Ectodermal cell (in vitro differentiated cells): ENCODE results near the gene SSR1.
"Not testable (repeated sequence)": the region's sequence is repeated elsewhere in the genome, so short reads cannot be mapped to it uniquely, and the experiment has no call there.

ENCODE experiments used
- H3K27ac ChIP-seq: 2 replicates; pipeline ENCODE4 v1.7.0; 2013; ENCODE audit warnings: mild to moderate bottlenecking, low read depth, low read length; ENCODE audit not compliant: insufficient read depth, poor library complexity, severe bottlenecking
- H3K27me3 ChIP-seq: 2 replicates; pipeline ENCODE4 v1.7.0; 2013; ENCODE audit warnings: mild to moderate bottlenecking, low read length; ENCODE audit not compliant: insufficient read depth, control insufficient read depth, poor library complexity, severe bottlenecking
- H3K36me3 ChIP-seq: one replicate; pipeline ENCODE4 v1.7.0; 2013; ENCODE audit warnings: low read length; ENCODE audit not compliant: control insufficient read depth, insufficient read depth
- H3K4me1 ChIP-seq: one replicate; pipeline ENCODE4 v1.7.0; 2013; ENCODE audit warnings: low read length; ENCODE audit not compliant: control insufficient read depth, insufficient read depth
- H3K4me3 ChIP-seq: 2 replicates; pipeline ENCODE4 v1.7.0; 2013; ENCODE audit warnings: low read depth, low read length, control low read depth; ENCODE audit not compliant: insufficient read depth
- H3K9me3 ChIP-seq: 2 replicates; pipeline ENCODE4 v1.7.0; 2013; ENCODE audit warnings: mild to moderate bottlenecking, low read length, moderate library complexity; ENCODE audit not compliant: control insufficient read depth
- WGBS, 2 experiments: methylation state at CpG; one replicate each; pipeline ENCODE4 v1.1.7; 2013; ENCODE audit warnings: missing lambda C conversion rate in 2 of 2; 5-methylcytosine and 5-hydroxymethylcytosine counted together

The SSR1 gene

DNA sequence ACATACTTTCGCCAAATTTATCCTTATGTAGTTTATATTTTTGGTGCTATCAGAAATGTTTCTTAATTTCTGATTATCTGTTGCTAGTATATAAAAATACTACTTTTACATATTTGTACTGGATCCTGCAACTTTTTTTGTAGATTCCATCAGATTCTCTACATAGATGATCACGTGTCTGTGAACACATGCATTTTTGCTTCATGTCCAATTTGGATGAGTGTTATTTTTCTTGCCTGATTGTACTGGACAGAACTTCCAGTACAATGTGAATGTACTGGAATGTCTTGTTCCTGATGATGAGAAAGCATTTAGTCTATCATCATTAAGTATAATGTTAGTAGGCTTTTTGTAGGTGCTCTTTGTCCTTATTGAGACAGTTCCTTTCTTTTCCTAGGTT is 25.0 kb upstream of the SSR1 start:
- no peaks in the 10 kb centered on the region for H3K27me3 ChIP-seq
- 93 to 100% methylated on average over 1 of the region's 2 CpGs for WGBS, 2 experiments
- H3K9me3 ChIP-seq, result no peaks in the 10 kb centered on the region
- H3K27ac ChIP-seq, result no peak overlapping the region
- H3K4me1 ChIP-seq, result no peaks in the 10 kb centered on the region
- no peaks in the 10 kb centered on the region for H3K36me3 ChIP-seq
- H3K4me3 ChIP-seq, result no peak overlapping the region

DNA sequence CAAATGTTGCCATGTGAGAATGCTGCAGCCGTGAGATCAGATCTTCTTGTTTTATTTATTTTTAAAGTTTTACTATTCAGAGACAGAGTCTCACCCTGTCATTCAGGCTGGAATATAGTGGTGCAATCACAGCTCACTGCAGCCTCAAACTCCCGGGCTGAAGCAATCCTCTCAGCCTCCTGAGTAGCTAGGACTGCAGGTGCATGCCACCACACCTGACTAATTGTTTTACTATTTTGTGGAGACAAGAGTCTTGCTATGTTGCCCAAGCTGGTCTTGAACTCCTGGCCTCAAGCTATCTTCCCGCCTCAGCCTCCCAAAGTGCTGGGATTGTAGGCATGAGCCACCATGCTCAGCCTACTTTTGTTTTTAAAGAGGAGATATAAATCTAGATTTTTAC is 22.5 kb upstream of the SSR1 start:
- H3K9me3 ChIP-seq, result no peaks in the 10 kb centered on the region
- no peak overlapping the region for H3K4me3 ChIP-seq
- WGBS, 2 experiments, result 92 to 96% methylated on average over 3 of the region's 3 CpGs
- H3K27me3 ChIP-seq, result no peaks in the 10 kb centered on the region
- no peak overlapping the region for H3K27ac ChIP-seq
- H3K4me1 ChIP-seq, result no peaks in the 10 kb centered on the region
- H3K36me3 ChIP-seq, result no peaks in the 10 kb centered on the region

DNA sequence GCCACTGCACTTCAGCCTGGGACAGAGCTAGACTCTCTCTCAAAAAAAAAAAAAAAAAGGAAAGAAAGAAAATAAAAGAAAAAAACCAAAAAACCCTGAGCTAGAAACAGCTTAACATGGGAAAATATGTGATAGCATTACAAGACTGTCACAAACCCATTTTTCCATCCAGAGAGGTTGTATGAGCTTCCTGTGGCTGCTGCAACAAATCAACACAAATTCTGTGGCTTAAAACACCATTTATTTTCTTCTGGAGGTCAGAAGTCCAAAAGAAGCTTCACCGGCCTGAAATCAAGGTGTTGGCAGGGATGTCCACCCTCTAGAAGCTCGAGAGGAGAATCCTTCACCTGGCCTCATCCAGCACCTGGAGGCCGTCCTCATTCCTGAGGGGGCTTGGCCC is 21.7 kb upstream of the SSR1 start:
- H3K4me1 ChIP-seq, result no peaks in the 10 kb centered on the region
- H3K27me3 ChIP-seq, result no peaks in the 10 kb centered on the region
- H3K4me3 ChIP-seq, result no peak overlapping the region
- no peaks in the 10 kb centered on the region for H3K36me3 ChIP-seq
- no peaks in the 10 kb centered on the region for H3K9me3 ChIP-seq
- H3K27ac ChIP-seq, result no peak overlapping the region
- WGBS, 2 experiments, result 92 to 93% methylated on average over 3 of the region's 3 CpGs

DNA sequence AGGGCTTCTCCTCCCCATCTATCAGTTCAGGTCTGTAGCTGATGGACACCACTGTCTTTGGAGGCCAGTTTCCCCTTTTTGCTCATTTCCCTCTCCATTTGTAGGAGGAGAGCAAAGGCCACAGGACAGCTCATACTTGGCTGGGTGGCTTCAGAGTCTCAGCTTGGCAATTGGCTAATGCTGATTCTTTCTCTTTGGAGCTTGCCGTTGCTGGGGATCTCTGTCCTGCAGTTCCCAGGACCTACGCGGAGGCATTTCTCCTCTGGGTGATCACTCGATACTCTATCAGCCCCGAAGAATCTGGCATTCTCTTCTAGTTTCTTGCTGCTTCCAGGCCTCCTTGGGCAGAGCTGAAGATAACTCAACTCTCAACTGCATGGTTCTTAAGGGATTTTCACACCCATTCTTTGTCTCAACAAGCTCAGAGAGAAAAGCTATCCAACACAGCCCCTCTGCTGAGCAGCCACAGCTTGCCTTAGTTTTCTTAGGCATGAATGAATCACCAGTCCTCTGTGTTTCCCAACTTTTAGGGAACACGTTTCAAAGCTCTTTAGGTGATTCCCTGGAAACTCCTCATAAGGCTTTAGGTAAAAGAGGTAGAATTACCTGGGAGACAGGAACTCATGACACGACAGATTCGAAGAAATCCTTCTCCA is 19.2 kb upstream of the SSR1 start:
- 81 to 88% methylated on average over 8 of the region's 8 CpGs for WGBS, 2 experiments
- H3K27ac ChIP-seq, result no peak overlapping the region
- H3K27me3 ChIP-seq, result no peaks in the 10 kb centered on the region
- H3K36me3 ChIP-seq, result no peaks in the 10 kb centered on the region
- no peaks in the 10 kb centered on the region for H3K9me3 ChIP-seq
- H3K4me3 ChIP-seq, result no peak overlapping the region
- H3K4me1 ChIP-seq, result no peaks in the 10 kb centered on the region

DNA sequence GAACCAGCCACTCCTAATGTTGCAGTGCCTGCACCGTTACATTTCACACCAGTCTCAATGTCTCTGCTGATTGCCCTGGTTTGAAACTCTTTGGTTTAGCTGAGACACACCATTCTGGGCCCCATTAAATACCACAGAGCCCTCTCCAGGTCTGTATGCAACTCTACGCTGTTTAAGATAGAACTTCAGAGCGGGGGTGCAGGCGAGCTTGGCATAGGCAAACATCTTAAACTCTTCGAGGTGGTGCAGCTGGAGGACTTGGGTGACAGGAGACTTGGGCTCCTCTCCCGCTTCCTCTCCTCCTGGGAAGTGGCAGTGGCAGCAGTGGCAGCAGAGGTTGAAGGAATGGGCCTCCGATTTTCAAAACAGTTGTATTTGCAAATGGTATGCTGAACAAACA is 18.5 kb upstream of the SSR1 start:
- Histone ChIP-seq H3K9me3 (no peaks in the 10 kb centered on the region), H3K4me3 (no peak overlapping the region), H3K4me1 (no peaks in the 10 kb centered on the region), H3K27me3 (no peaks in the 10 kb centered on the region), H3K36me3 (no peaks in the 10 kb centered on the region), H3K27ac (no peak overlapping the region)
- 92 to 93% methylated on average over 7 of the region's 7 CpGs for WGBS, 2 experiments

DNA sequence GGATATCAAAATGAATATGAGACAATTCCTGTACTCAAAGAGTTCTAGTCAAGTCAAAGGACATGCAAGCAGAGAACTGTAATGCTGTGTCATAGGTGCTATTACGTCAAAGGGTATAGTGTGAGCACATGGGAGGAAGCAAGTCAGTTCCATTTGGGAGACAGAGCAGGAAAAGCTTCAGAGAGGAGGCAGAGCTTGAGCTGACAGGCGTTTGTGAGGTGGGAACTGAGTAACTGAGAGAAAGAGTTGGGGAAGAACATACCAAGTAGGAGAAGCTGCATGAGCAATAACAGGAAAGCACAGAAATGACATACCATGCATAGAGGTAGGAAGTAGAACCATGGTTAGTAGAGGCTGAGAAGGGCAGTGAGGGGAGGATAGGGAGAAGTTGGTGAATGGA is 15.2 kb upstream of the SSR1 start:
- Histone ChIP-seq H3K27me3 (no peaks in the 10 kb centered on the region), H3K4me1 (no peaks in the 10 kb centered on the region), H3K27ac (no peak overlapping the region), H3K36me3 (no peaks in the 10 kb centered on the region), H3K4me3 (no peak overlapping the region), H3K9me3 (no peaks in the 10 kb centered on the region)
- WGBS, 2 experiments, result 88 to 90% methylated on average over 2 of the region's 2 CpGs

DNA sequence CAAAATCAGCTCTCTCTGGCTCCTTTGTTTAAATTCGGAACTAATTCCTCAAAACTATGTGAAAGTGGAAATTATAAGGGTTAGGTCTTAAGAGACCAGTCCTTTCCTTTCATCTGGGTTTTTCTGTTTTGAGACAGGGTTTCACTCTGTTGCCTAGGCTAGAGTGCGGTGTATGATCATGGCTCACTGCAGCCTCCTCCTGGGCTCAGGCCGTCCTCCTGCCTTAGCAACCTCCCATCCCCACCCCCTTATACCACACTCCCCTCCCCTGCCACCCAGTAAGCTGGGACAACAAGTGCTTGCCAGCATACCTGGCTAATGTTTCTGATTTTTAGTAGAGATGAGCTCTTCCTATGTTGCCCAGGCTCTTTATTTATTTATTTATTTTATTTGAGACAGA is 12.8 kb upstream of the SSR1 start:
- WGBS, 2 experiments, result 82 to 93% methylated on average over 3 of the region's 3 CpGs
- Histone ChIP-seq H3K4me1 (no peaks in the 10 kb centered on the region), H3K4me3 (no peak overlapping the region), H3K27me3 (no peaks in the 10 kb centered on the region), H3K36me3 (no peaks in the 10 kb centered on the region), H3K9me3 (no peaks in the 10 kb centered on the region), H3K27ac (no peak overlapping the region)

DNA sequence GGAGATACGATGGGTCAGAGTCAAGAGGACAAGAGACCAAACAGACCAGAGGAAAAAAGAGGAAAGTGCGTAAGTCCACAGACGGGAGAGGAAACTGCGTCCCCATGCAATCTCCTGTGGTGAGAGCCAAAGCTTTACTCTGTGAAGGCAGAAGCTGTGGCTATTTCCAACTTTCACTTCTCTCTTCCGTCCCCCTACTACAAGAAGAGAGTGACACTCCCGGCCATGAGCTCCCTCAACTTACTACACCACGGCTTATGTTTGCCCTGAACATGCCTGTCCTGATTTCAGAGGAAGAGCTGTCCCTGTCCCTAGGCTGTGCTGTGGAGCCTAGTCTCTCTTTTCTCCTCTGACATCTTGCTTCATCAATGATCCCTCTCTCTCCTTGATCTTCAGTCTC is 11.5 kb upstream of the SSR1 start:
- Histone ChIP-seq H3K27ac (no peak overlapping the region), H3K27me3 (no peaks in the 10 kb centered on the region), H3K4me3 (no peak overlapping the region), H3K36me3 (no peaks in the 10 kb centered on the region), H3K4me1 (no peaks in the 10 kb centered on the region), H3K9me3 (no peaks in the 10 kb centered on the region)
- 87 to 92% methylated on average over 7 of the region's 7 CpGs for WGBS, 2 experiments

DNA sequence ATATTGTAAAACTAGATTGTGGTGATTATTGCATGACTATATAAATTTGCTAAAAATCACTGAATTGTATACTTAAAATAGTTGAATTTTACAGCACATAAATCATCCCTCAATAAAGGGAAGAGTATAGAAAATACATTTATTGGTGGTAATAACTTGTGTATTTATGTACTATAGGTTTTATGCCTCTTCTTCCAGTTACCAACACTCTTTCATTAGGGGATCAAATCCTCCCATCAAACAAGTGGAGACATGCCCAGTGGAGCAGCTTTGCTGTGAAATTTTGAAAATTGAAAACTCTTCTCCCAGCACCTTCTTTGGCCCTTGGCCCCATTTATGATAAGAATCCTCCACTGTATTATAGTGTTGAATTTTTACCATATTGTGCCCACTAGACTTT is 10.1 kb upstream of the SSR1 start:
- Histone ChIP-seq H3K4me1 (no peaks in the 10 kb centered on the region), H3K27me3 (no peaks in the 10 kb centered on the region), H3K36me3 (no peaks in the 10 kb centered on the region), H3K4me3 (no peak overlapping the region), H3K27ac (no peak overlapping the region), H3K9me3 (no peaks in the 10 kb centered on the region)

DNA sequence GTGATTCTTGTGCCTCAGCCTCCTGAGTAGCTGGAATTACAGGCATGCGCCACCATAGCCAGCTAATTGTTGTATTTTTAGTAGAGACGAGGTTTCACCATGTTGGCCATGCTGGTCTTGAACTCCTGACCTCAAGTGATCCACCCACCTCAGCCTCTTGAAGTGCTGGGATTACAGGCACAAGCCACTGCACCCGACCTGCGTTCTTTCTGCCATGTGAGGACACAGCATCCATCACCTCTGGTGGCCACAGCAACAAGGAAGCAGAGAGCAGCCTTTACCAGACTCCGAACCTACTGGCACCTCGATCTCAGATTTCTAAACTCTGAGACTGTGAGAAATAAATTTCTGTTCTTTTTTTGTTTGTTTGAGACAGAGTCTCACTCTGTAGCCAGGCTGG is 8.9 kb upstream of the SSR1 start:
- 88 to 93% methylated on average over 6 of the region's 6 CpGs for WGBS, 2 experiments
- not testable (repeated sequence) for H3K9me3 ChIP-seq, H3K27me3 ChIP-seq, H3K36me3 ChIP-seq, H3K27ac ChIP-seq, H3K4me1 ChIP-seq, H3K4me3 ChIP-seq

DNA sequence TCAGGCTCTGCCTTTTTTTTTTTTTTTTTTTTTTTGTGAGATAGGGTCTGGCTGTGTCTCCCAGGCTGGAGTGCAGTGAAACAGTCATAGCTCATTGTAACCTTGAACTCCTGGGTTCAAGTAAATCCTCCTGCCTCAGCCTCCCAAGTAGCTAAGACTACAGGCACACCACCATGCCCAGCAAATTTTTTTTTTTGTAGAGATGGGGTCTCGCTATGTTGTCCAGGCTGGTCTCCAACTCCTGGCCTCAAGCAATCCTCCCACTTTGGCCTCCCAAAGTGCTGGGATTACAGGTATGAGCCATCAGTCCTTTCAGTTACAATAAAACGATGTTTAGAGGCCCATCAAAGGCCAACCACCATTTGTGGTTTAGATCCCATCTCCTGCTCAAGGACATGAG is 6.4 kb upstream of the SSR1 start:
- H3K9me3 ChIP-seq, H3K36me3 ChIP-seq, H3K27me3 ChIP-seq, H3K4me3 ChIP-seq, H3K4me1 ChIP-seq, H3K27ac ChIP-seq: not testable (repeated sequence)
- 92 to 93% methylated on average over 2 of the region's 2 CpGs for WGBS, 2 experiments
